Measurements from ENCODE around the gene DAND5. TPM values are rescaled to one million over a fixed set of nuclear protein-coding genes. Genes with fewer than 3 reads are reported as not detected.

The DAND5 gene
- total and polyA plus RNA-seq, 2 of the 13 experiments (the other 11 are each of a cell fraction or from before 2014, with no cell fraction given): 0.04 TPM; not detected in 1

DNA sequence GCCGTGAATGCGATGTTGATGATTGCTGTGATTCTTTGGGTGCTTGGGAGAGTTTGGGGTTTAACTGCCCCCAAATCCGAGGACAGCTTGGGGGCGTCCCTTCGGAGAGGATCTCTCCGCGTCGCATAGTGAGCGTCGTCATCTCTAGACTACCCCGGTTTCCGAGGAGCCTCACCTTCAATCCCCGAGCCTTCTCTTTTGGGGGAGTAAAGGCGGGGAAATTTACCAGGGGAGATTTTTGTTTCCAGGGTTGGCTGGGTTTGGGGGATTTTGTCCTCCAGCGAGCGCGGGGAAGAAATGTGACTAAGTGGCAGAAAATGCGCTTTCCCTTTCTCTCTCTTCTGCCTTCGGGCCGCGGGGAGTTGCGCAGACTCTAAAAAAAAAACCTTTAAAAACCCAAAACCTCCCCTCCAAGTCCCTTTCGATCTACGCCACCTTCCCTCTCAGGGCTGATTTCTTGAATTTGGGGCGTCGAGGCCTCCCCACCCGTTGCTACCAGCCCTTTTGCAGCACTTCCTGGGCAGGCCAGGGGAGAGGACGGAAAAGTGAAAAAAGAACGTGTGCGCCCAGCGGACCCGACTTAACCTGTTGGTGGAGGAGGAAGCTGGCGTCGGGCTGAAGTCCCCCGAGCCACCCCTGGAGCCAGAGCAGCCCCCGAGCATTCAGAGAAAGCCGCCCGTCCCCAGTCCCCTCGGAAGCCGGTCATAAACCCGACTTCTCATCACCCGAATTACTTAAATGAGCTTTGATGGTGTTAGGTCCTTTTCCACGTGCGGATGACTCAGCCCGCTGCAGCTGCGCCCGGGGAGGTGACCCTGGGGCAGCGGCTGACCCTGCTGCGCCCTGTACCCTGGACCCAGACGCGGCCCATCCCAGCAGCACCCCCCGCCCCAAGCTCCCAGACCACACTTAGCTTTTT lies 43.6 kb downstream of the DAND5 start (continued):
- TF ChIP-seq, protein P1, sequence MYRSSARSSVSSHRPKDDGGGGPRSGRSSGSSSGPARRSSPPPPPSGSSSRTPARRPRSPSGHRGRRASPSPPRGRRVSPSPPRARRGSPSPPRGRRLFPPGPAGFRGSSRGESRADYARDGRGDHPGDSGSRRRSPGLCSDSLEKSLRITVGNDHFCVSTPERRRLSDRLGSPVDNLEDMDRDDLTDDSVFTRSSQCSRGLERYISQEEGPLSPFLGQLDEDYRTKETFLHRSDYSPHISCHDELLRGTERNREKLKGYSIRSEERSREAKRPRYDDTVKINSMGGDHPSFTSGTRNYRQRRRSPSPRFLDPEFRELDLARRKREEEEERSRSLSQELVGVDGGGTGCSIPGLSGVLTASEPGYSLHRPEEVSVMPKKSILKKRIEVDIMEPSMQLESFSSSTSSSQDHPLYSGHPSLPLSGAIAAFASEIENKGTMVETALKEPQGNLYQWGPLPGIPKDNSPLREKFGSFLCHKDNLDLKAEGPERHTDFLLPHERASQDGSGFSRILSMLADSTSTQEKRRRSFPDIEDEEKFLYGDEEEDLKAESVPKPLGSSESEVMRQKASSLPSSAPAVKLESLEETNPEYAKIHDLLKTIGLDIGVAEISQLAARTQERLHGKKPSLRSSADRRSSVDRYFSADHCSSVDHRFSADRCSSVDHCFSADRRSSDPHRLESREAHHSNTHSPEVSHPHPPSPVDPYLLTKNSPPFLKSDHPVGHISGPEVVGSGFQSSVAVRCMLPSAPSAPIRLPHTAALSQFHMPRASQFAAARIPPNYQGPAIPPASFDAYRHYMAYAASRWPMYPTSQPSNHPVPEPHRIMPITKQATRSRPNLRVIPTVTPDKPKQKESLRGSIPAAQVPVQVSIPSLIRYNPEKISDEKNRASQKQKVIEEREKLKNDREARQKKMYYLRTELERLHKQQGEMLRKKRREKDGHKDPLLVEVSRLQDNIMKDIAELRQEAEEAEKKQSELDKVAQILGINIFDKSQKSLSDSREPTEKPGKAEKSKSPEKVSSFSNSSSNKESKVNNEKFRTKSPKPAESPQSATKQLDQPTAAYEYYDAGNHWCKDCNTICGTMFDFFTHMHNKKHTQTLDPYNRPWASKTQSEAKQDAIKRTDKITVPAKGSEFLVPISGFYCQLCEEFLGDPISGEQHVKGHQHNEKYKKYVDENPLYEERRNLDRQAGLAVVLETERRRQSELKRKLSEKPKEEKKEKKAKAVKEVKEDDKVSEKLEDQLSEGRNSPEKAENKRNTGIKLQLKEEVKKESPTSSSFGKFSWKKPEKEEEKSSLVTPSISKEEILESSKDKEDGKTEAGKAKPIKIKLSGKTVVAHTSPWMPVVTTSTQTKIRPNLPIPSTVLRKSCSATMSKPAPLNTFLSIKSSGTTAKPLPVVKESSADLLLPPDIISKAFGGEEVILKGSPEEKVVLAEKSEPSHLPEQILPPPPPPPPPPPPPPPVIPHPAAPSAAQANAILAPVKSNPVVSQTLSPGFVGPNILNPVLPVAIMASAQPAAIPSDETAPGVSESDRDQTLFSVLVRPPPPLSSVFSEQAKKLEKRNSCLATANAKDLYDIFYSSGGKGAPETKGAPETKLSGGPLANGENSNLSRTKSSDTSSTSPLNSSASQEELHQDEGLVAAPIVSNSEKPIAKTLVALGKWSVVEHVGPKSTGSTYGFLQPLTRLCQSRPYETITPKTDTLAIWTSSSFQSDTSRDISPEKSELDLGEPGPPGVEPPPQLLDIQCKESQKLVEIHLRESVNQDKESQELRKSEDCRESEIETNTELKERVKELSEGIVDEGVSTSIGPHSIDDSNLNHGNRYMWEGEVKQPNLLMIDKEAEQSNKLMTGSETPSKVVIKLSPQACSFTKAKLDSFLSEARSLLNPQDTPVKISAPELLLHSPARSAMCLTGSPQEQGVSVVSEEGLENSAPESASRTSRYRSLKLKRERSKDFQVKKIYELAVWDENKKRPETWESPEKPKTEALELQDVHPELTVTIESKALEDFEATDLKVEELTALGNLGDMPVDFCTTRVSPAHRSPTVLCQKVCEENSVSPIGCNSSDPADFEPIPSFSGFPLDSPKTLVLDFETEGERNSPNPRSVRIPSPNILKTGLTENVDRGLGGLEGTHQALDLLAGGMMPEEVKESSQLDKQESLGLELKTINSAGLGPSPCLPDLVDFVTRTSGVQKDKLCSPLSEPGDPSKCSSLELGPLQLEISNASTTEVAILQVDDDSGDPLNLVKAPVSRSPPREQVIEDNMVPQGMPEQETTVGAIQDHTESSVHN (CRISPR knock-in tag; IDR thresholded peaks at IDR 0.05): no peak
- TF ChIP-seq ZNF343 (CRISPR knock-in tag; IDR thresholded peaks at IDR 0.05) (no peak), SUZ12 (IDR thresholded peaks at IDR 0.05; ENCODE audit: low read depth, low read length) (no peak), NFYC (CRISPR knock-in tag; IDR thresholded peaks at IDR 0.05) (no peak)
- TF ChIP-seq, protein P2, sequence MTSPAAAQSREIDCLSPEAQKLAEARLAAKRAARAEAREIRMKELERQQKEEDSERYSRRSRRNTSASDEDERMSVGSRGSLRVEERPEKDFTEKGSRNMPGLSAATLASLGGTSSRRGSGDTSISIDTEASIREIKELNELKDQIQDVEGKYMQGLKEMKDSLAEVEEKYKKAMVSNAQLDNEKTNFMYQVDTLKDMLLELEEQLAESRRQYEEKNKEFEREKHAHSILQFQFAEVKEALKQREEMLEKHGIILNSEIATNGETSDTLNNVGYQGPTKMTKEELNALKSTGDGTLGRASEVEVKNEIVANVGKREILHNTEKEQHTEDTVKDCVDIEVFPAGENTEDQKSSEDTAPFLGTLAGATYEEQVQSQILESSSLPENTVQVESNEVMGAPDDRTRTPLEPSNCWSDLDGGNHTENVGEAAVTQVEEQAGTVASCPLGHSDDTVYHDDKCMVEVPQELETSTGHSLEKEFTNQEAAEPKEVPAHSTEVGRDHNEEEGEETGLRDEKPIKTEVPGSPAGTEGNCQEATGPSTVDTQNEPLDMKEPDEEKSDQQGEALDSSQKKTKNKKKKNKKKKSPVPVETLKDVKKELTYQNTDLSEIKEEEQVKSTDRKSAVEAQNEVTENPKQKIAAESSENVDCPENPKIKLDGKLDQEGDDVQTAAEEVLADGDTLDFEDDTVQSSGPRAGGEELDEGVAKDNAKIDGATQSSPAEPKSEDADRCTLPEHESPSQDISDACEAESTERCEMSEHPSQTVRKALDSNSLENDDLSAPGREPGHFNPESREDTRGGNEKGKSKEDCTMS (CRISPR knock-in tag; conservative IDR thresholded peaks at IDR 0.05): no peak

Measured in HepG2 (cell line).